HL-60 (cell line): ENCODE results near the gene UNC13D.

Experiments used
- CTCF ChIP-seq: IDR thresholded peaks from one replicate; pipeline ENCODE4 v1.5.1; 2011; ENCODE audit warnings: low read length, control low read depth, inconsistent platforms; ENCODE audit not compliant: insufficient read depth
- POLR2AphosphoS5 ChIP-seq: IDR thresholded peaks from 2 replicates; pipeline ENCODE4 v1.6.1; 2012; ENCODE audit warnings: low read depth
- REST ChIP-seq: IDR thresholded peaks from 2 replicates; pipeline ENCODE4 v1.6.1; 2012; ENCODE audit warnings: low read depth; ENCODE audit not compliant: insufficient replicate concordance
- SPI1 ChIP-seq: IDR thresholded peaks from 2 replicates; pipeline ENCODE4 v1.6.1; 2012; ENCODE audit warnings: low read depth, mild to moderate bottlenecking, borderline replicate concordance

- TF ChIP-seq CTCF = no peak
- no peak; the same call in 1 of the 2 replicates for TF ChIP-seq POLR2AphosphoS5
- TF ChIP-seq REST = no peak
- TF ChIP-seq SPI1 = no peak
These were observed 21.4 kb downstream of the UNC13D start for GRCh38 chr17:75822800-75823166.
